ENCODE measurements around the gene AQP12A.

AQP12A gene

GRCh38 chr2:240708457-240708856, 16.8 kb downstream of the AQP12A start:
- DNase-seq: no peak

GRCh38 chr2:240711296-240711695, 19.6 kb downstream of the AQP12A start:
- DNase-seq: no peak

GRCh38 chr2:240711701-240712100, 20.0 kb downstream of the AQP12A start:
- DNase-seq: no peak

- no peak for DNase-seq
These were observed 20.5 kb downstream of the AQP12A start for GRCh38 chr2:240712121-240712520.

- DNase-seq: no peak
These were observed 21.6 kb downstream of the AQP12A start for GRCh38 chr2:240713071-240713927.

GRCh38 chr2:240713928-240714746, 22.5 kb downstream of the AQP12A start:
- no peak for DNase-seq

GRCh38 chr2:240714747-240715725, 23.4 kb downstream of the AQP12A start:
- DNase-seq: no peak

GRCh38 chr2:240716130-240716798, 24.6 kb downstream of the AQP12A start:
- no peak for DNase-seq

GRCh38 chr2:240717181-240717641, 25.5 kb downstream of the AQP12A start:
- DNase-seq: no peak

- no peak for DNase-seq
These were observed 26.3 kb downstream of the AQP12A start for GRCh38 chr2:240717681-240718581.

- no peak for DNase-seq
These were observed 27.3 kb downstream of the AQP12A start for GRCh38 chr2:240718896-240719490.

- DNase-seq: no peak
These were observed 28.2 kb downstream of the AQP12A start for GRCh38 chr2:240719676-240720545.

GRCh38 chr2:240720686-240721595, 29.3 kb downstream of the AQP12A start:
- no peak for DNase-seq

GRCh38 chr2:240721596-240722180, 30.0 kb downstream of the AQP12A start:
- DNase-seq: no peak

- DNase-seq: no peak
These were observed 30.7 kb downstream of the AQP12A start for GRCh38 chr2:240722376-240722775.

GRCh38 chr2:240722796-240723735, 31.4 kb downstream of the AQP12A start:
- no peak for DNase-seq
